Kidney (tissue), 14 donors: ENCODE measurements around the gene DPP9. TPM values are rescaled to one million over a fixed set of nuclear protein-coding genes. Genes with fewer than 3 reads are reported as not detected.
"Not testable (repeated sequence)": the region's sequence is repeated elsewhere in the genome, so short reads cannot be mapped to it uniquely, and the experiment has no call there.

Experiments
- DNase-seq, 5 donors: peaks; one replicate each; pipeline ENCODE4 v3.0.0-alpha.2; 2013 to 2020
- FAIRE-seq: peaks from 2 replicates; lab custom pipeline; 2012; peaks lifted over from hg19 to GRCh38; lab: Jason Lieb, UNC
- H3K27ac ChIP-seq, 2 donors: one replicate each; pipeline ENCODE4 v1.7.0; 2013; ENCODE audit warnings: low read depth in 2 of 2, low read length in 2 of 2, inconsistent platforms in 1 of 2
- H3K27me3 ChIP-seq: one replicate; pipeline ENCODE4 v1.7.1; 2013; ENCODE audit warnings: low read length, inconsistent platforms; ENCODE audit not compliant: control insufficient read depth, insufficient read depth
- H3K36me3 ChIP-seq, 3 donors: one replicate each; pipeline versions ENCODE4 v1.7.0 to v1.7.1; 2013; ENCODE audit warnings: low read length in 3 of 3, control low read depth in 1 of 3, inconsistent platforms in 1 of 3; ENCODE audit not compliant: insufficient read depth in 3 of 3, control insufficient read depth in 2 of 3
- H3K4me1 ChIP-seq, 3 donors: one replicate each; pipeline versions ENCODE4 v1.7.0 to v1.7.1; 2013; ENCODE audit warnings: low read length in 3 of 3, inconsistent platforms in 1 of 3, low read depth in 1 of 3; ENCODE audit not compliant: control insufficient read depth in 2 of 3, insufficient read depth in 2 of 3
- H3K4me3 ChIP-seq, 3 donors: one replicate each; pipeline versions ENCODE4 v1.7.0 to v1.8.1; 2013; ENCODE audit warnings: low read length in 3 of 3, control low read depth in 1 of 3, inconsistent platforms in 1 of 3
- H3K9ac ChIP-seq, 3 donors: one replicate each; pipeline versions ENCODE4 v1.7.0 to v1.7.1; 2013; ENCODE audit warnings: low read length in 3 of 3, control low read depth in 1 of 3, inconsistent platforms in 1 of 3
- H3K9me3 ChIP-seq, 3 donors: one replicate each; pipeline versions ENCODE4 v1.7.0 to v1.7.1; 2013; ENCODE audit warnings: low read length in 3 of 3, control low read depth in 1 of 3, inconsistent platforms in 1 of 3; ENCODE audit not compliant: control insufficient read depth in 2 of 3, insufficient read depth in 1 of 3
- intact Hi-C: fragments of 100-400 bp; cut with DNase I; formaldehyde crosslinking; loops from one replicate; pipeline ENCODE4 v1.11.1; 2022
- polyA plus RNA-seq: library from polyadenylated mRNA; stranded (reverse); fragments of 350-450 nt; fragmentation: Illumina TruSeq; extraction: RNeasy Lipid Tissue Mini Kit (QIAGEN cat#74804); gene quantifications from one replicate; pipeline ENCODE4 v1.2.3, GENCODE V29; 2014; ENCODE audit warnings: low read depth, low replicate concordance; ENCODE audit not compliant: insufficient read depth
- total RNA-seq: library from RNA; stranded (reverse); fragmentation: NEBNext Ultra II Directional; extraction: Animal tissue kit (Norgen Biotek cat#: 25700); gene quantifications from one replicate; pipeline ENCODE4 v1.2.1, GENCODE V29; 2021
- TF ChIP-seq, protein P1 (sequence below): IDR thresholded peaks from 3 replicates; pipeline ENCODE4 v1.5.1; 2012; ENCODE audit warnings: mild to moderate bottlenecking, moderate library complexity, borderline replicate concordance; ENCODE audit not compliant: insufficient read depth; ENCODE audit errors: extremely low read depth
- donor health status: control.
- donor health status: control.
- donor health status: control.
- donor health status: control.
- donor health status: control.
- donor health status: DM: yes; HTN: yes; CAD: no.
- donor health status: Normal renal cell carcinoma (clear cell type).

Gene DPP9
- total and polyA plus RNA-seq, 2 donors from 2014 or later, result 14.0 to 61.9 TPM

- intact Hi-C loops, result no loop called here
- Histone ChIP-seq H3K27ac (no peak overlapping the region), H3K9ac (no peak overlapping the region), H3K9me3 (no peaks in the 10 kb centered on the region), H3K4me1 (no peaks in the 10 kb centered on the region), H3K36me3 (peaks cover 0 to 32% (median 12%) of the 10 kb centered on the region in 3 donors), H3K27me3 (no peaks in the 10 kb centered on the region), H3K4me3 (no peak overlapping the region)
- FAIRE-seq (no peak), DNase-seq (no peak)
- TF ChIP-seq, protein P1, sequence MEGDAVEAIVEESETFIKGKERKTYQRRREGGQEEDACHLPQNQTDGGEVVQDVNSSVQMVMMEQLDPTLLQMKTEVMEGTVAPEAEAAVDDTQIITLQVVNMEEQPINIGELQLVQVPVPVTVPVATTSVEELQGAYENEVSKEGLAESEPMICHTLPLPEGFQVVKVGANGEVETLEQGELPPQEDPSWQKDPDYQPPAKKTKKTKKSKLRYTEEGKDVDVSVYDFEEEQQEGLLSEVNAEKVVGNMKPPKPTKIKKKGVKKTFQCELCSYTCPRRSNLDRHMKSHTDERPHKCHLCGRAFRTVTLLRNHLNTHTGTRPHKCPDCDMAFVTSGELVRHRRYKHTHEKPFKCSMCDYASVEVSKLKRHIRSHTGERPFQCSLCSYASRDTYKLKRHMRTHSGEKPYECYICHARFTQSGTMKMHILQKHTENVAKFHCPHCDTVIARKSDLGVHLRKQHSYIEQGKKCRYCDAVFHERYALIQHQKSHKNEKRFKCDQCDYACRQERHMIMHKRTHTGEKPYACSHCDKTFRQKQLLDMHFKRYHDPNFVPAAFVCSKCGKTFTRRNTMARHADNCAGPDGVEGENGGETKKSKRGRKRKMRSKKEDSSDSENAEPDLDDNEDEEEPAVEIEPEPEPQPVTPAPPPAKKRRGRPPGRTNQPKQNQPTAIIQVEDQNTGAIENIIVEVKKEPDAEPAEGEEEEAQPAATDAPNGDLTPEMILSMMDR, result no peak
These were observed 39.1 kb downstream of the DPP9 start for GRCh38 chr19:4684312-4685095.

- no peaks in the 10 kb centered on the region for H3K9me3 ChIP-seq
- FAIRE-seq, result no peak
- no peak overlapping the region for H3K4me3 ChIP-seq
- DNase-seq, result no peak
- peaks cover 0 to 21% (median 11%) of the 10 kb centered on the region in 3 donors for H3K36me3 ChIP-seq
- TF ChIP-seq, protein P1, result no peak
- no peak overlapping the region for H3K27ac ChIP-seq
- no peak overlapping the region for H3K9ac ChIP-seq
- no peaks in the 10 kb centered on the region for H3K27me3 ChIP-seq
- intact Hi-C loops, result no loop called here
- H3K4me1 ChIP-seq, result no peaks in the 10 kb centered on the region
These were observed 41.0 kb downstream of the DPP9 start for GRCh38 chr19:4682417-4683200.

GRCh38 chr19:4680021-4680420, 43.6 kb downstream of the DPP9 start:
- H3K27me3 ChIP-seq, intact Hi-C loops, DNase-seq, FAIRE-seq, H3K4me3 ChIP-seq, H3K9ac ChIP-seq, H3K27ac ChIP-seq, H3K9me3 ChIP-seq, H3K4me1 ChIP-seq: not testable (repeated sequence)
- H3K36me3 ChIP-seq, result peaks cover 0 to 12% (median 4%) of the 10 kb centered on the region in 3 donors
